ENCODE results near the gene PLEKHA1.

PLEKHA1 gene

GRCh38 chr10:122374859-122375678 is 561 bp downstream of the PLEKHA1 start:
- intact Hi-C loops (cut with DNase I): loop anchor here (5.0 to 10.0 kb wide), 2 partner anchors 90 to 448 kb away; partner anchors contain the start of genes ATE1 and HTRA1
- peak; percentile 28 to 93 (median 52) for DNase-seq

- no peak for DNase-seq
- intact Hi-C loops (cut with DNase I): loop anchor here (5.0 to 10.0 kb wide), 2 partner anchors 89 to 448 kb away; partner anchors contain the start of genes ATE1 and HTRA1
These were observed 1.2 kb downstream of the PLEKHA1 start for GRCh38 chr10:122375679-122376160.

- peak in 1 of 10 donors; percentile 69 for DNase-seq
- intact Hi-C loops (cut with DNase I): loop anchor here (5.0 to 10.0 kb wide), 2 partner anchors 88 to 449 kb away; partner anchors contain the start of genes ATE1 and HTRA1
These were observed 2.0 kb downstream of the PLEKHA1 start for GRCh38 chr10:122376364-122376961.

- DNase-seq: no peak
- intact Hi-C loops (cut with DNase I): loop anchor here (5.0 to 10.0 kb wide), 2 partner anchors 86 to 452 kb away; partner anchors contain the start of genes ATE1 and HTRA1
These were observed 4.5 kb downstream of the PLEKHA1 start for GRCh38 chr10:122379041-122379440.

- intact Hi-C loops (cut with DNase I): loop anchor here (5.0 to 10.0 kb wide), 2 partner anchors 85 to 452 kb away; partner anchors contain the start of genes ATE1 and HTRA1
- no peak for DNase-seq
These were observed 5.0 kb downstream of the PLEKHA1 start for GRCh38 chr10:122379537-122379936.

- DNase-seq: no peak
- intact Hi-C loops (cut with DNase I): no loop called here
These were observed 6.2 kb downstream of the PLEKHA1 start for GRCh38 chr10:122380703-122381102.

GRCh38 chr10:122381680-122382079 is 7.2 kb downstream of the PLEKHA1 start:
- intact Hi-C loops (cut with DNase I): no loop called here
- DNase-seq: no peak

- intact Hi-C loops (cut with DNase I): no loop called here
- no peak for DNase-seq
These were observed 12.0 kb downstream of the PLEKHA1 start for GRCh38 chr10:122386514-122386913.

GRCh38 chr10:122387572-122387971 is 13.1 kb downstream of the PLEKHA1 start:
- DNase-seq: no peak
- intact Hi-C loops (cut with DNase I): no loop called here

GRCh38 chr10:122388287-122388997 is 13.9 kb downstream of the PLEKHA1 start:
- intact Hi-C loops (cut with DNase I): no loop called here
- no peak for DNase-seq

- DNase-seq: no peak
- intact Hi-C loops (cut with DNase I): no loop called here
These were observed 15.8 kb downstream of the PLEKHA1 start for GRCh38 chr10:122390271-122390670.

- DNase-seq: no peak
- intact Hi-C loops (cut with DNase I): no loop called here
These were observed 16.2 kb downstream of the PLEKHA1 start for GRCh38 chr10:122390679-122391078.

- intact Hi-C loops (cut with DNase I): no loop called here
- DNase-seq: no peak
These were observed 17.4 kb downstream of the PLEKHA1 start for GRCh38 chr10:122391875-122392274.

GRCh38 chr10:122392835-122393234 is 18.3 kb downstream of the PLEKHA1 start:
- intact Hi-C loops (cut with DNase I): no loop called here
- no peak for DNase-seq

- no peak for DNase-seq
- intact Hi-C loops (cut with DNase I): no loop called here
These were observed 18.8 kb downstream of the PLEKHA1 start for GRCh38 chr10:122393288-122393687.

GRCh38 chr10:122402548-122403131 is 28.1 kb downstream of the PLEKHA1 start:
- no peak for DNase-seq
- intact Hi-C loops (cut with DNase I): no loop called here

GRCh38 chr10:122404576-122404975 is 30.1 kb downstream of the PLEKHA1 start:
- DNase-seq: no peak
- intact Hi-C loops (cut with DNase I): no loop called here

GRCh38 chr10:122407375-122408125 is 33.0 kb downstream of the PLEKHA1 start:
- intact Hi-C loops (cut with DNase I): no loop called here
- DNase-seq: peak in 3 of 10 donors; percentile 27 to 73 (median 68)

- DNase-seq: no peak
- intact Hi-C loops (cut with DNase I): no loop called here
These were observed 38.8 kb downstream of the PLEKHA1 start for GRCh38 chr10:122413327-122413726.

- DNase-seq: no peak
- intact Hi-C loops (cut with DNase I): no loop called here
These were observed 43.2 kb downstream of the PLEKHA1 start for GRCh38 chr10:122417667-122418066.
